K562 (cell line): Measurements from ENCODE around the gene TPM4.

Experiments
- MXI1 ChIP-seq: IDR thresholded peaks from 2 replicates; pipeline ENCODE4 v1.6.1; 2011; ENCODE audit warnings: low read depth, mild to moderate bottlenecking, improper control_type of control experiment, low read length
- RFX5 ChIP-seq: IDR thresholded peaks from 2 replicates; pipeline ENCODE4 v1.6.1; 2011; ENCODE audit warnings: low read depth, mild to moderate bottlenecking, improper control_type of control experiment, low read length

DNA sequence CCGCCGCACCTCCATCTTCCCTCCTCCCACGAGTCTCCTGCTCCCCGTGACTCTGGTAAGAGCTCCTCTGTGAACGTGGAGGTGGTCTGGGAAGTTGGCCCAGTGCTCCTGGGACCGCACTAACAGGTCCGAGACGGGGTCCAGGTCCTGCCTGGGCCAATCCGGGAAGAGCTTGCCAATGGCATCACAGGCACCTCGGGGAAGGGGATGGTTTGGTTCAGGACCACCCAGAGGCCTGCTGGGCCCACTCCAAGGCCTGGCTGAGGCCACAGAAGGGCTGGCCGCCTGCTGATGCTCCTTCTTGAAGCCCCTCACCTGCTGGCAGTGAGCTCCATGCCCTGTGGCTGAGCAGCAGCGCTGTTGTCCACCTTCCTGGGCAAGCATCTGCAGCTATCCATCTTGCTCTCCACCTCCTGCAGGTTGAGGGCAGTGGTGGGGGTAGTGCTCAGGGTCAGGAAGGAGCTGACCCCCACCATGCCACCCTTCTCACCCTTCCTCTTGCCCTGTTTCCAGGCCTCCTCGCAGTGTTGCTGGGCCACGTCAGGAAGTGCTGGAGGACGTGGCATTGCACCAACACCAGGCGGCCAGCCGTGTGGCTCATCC lies 41.2 kb upstream of the TPM4 start:
- TF ChIP-seq MXI1 (no peak), RFX5 (no peak)
